Stimulated activated CD4-positive, alpha-beta T cell treated with anti-CD3 and anti-CD28 coated beads, Interleukin-2, amount 100 ng/mL, for 24 hours (primary cell): ENCODE measurements around the gene RARG.
"Not testable (repeated sequence)": the region's sequence is repeated elsewhere in the genome, so short reads cannot be mapped to it uniquely, and the experiment has no call there.

Experiments
- DNase-seq, 2 donors: peaks; one replicate each; pipeline ENCODE4 v3.0.0-alpha.2; 2020

The RARG gene

GRCh38 chr12:53166837-53167236 is 65.2 kb downstream of the RARG start:
- DNase-seq: no peak

GRCh38 chr12:53163008-53163407 is 69.0 kb downstream of the RARG start:
- DNase-seq: not testable (repeated sequence)

GRCh38 chr12:53161119-53161911 is 70.7 kb downstream of the RARG start:
- DNase-seq: no peak

- no peak for DNase-seq
These were observed 71.3 kb downstream of the RARG start for GRCh38 chr12:53160673-53161072.
